Activated CD8-positive, alpha-beta T cell treated with anti-CD3 and anti-CD28 coated beads for 36 hours (primary cell): ENCODE data around the gene HJURP. TPM values are rescaled to one million over a fixed set of nuclear protein-coding genes. Genes with fewer than 3 reads are reported as not detected.

ENCODE experiments used
- ATAC-seq: fragments of 200-7000 bp; cut with Tn5 transposase; one replicate; pipeline ENCODE4 v1.10.0; 2021; ENCODE audit warnings: mild to moderate bottlenecking, moderate library complexity
- CTCF ChIA-PET: fragments of 350-600 bp; sonication (Branson Sonifier 250); formaldehyde crosslinking; loops from one replicate; lab custom pipeline; 2021; ENCODE audit warnings: antibody characterized with exemption; lab: Charles Lee
- POLR2A ChIA-PET: fragments of 350-600 bp; sonication (Branson Sonifier 250); formaldehyde crosslinking; loops from one replicate; lab custom pipeline; 2021; ENCODE audit warnings: antibody characterized with exemption; lab: Charles Lee
- DNase-seq: peaks from one replicate; pipeline ENCODE4 v3.0.0-alpha.2; 2020
- H3K27ac Mint-ChIP-seq: one replicate; pipeline ENCODE4 v1.8.0; 2021; ENCODE audit warnings: mild to moderate bottlenecking, mixed read lengths
- H3K27me3 Mint-ChIP-seq: one replicate; pipeline ENCODE4 v1.8.0; 2021; ENCODE audit warnings: mixed read lengths
- H3K36me3 Mint-ChIP-seq: one replicate; pipeline ENCODE4 v1.8.0; 2021; ENCODE audit warnings: low read depth, mixed read lengths
- H3K4me1 Mint-ChIP-seq: one replicate; pipeline ENCODE4 v1.8.0; 2021; ENCODE audit warnings: low read depth, mixed read lengths
- H3K4me3 Mint-ChIP-seq: one replicate; pipeline ENCODE4 v1.8.0; 2021; ENCODE audit warnings: mild to moderate bottlenecking, moderate library complexity, mixed read lengths
- H3K9me3 Mint-ChIP-seq: one replicate; pipeline ENCODE4 v1.8.0; 2021; ENCODE audit warnings: mixed read lengths
- intact Hi-C: fragments of 100-400 bp; cut with micrococcal nuclease; formaldehyde crosslinking; loops from one replicate; pipeline ENCODE4 v1.10.0; 2022
- total RNA-seq, 2 experiments: library from RNA; stranded (reverse); gene quantifications; one replicate each; pipeline ENCODE4 v1.2.3, GENCODE V29; 2021
- TF ChIP-seq, protein P1 (sequence below): fragments of 200-600 bp; IDR thresholded peaks from one replicate; pipeline ENCODE4 v1.8.0; 2022; ENCODE audit warnings: antibody characterized with exemption, mild to moderate bottlenecking

The HJURP gene
- total RNA-seq, 2 experiments from 2014 or later: 79.8 to 83.6 TPM

DNA sequence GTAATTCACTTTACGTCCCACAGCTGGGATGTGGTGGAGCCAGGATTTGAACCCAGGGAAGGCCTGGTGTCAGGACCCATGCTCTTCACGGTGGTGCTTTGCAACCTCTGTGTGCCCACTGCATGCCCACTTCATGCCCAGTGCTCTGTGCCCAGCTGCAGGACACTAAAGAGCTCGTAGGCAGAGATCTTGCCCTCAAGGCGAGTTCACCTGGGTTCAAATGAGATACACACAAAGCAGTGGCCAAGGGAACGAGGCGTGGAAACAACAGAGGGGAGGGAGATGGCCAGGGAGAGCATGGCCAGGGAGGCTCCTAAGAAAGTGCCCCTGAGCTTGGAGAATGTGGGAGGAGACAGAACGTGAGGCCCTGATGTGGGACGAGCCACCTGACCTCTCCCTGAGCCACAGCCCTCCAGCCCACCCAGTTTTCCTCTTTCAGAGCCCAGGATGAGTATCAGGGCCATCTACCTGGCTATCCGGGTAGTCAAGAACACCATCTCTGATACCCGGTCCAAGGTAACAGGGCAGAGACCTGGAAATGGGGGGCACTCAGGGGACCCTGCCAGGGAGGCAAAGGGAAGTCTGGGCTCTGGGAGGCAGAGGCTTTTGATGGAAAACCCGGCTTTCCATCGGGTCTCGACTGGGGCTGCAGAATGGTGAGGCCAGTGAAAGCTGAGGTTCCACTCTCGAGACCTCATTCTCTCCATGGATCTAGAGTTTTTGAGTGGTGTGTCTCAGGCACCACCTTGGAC is 55.8 kb downstream of the HJURP start:
- POLR2A ChIA-PET: no interaction called here
- TF ChIP-seq, protein P1, sequence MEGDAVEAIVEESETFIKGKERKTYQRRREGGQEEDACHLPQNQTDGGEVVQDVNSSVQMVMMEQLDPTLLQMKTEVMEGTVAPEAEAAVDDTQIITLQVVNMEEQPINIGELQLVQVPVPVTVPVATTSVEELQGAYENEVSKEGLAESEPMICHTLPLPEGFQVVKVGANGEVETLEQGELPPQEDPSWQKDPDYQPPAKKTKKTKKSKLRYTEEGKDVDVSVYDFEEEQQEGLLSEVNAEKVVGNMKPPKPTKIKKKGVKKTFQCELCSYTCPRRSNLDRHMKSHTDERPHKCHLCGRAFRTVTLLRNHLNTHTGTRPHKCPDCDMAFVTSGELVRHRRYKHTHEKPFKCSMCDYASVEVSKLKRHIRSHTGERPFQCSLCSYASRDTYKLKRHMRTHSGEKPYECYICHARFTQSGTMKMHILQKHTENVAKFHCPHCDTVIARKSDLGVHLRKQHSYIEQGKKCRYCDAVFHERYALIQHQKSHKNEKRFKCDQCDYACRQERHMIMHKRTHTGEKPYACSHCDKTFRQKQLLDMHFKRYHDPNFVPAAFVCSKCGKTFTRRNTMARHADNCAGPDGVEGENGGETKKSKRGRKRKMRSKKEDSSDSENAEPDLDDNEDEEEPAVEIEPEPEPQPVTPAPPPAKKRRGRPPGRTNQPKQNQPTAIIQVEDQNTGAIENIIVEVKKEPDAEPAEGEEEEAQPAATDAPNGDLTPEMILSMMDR: no peak
- H3K27me3 Mint-ChIP-seq: peaks cover 3% of the 10 kb centered on the region
- CTCF ChIA-PET: no interaction called here
- ATAC-seq: no peak
- no peak overlapping the region for H3K27ac Mint-ChIP-seq
- DNase-seq: no peak
- no peaks in the 10 kb centered on the region for H3K9me3 Mint-ChIP-seq
- no peak overlapping the region for H3K4me3 Mint-ChIP-seq
- intact Hi-C loops: no loop called here
- peaks cover 2% of the 10 kb centered on the region for H3K4me1 Mint-ChIP-seq
- no peaks in the 10 kb centered on the region for H3K36me3 Mint-ChIP-seq

DNA sequence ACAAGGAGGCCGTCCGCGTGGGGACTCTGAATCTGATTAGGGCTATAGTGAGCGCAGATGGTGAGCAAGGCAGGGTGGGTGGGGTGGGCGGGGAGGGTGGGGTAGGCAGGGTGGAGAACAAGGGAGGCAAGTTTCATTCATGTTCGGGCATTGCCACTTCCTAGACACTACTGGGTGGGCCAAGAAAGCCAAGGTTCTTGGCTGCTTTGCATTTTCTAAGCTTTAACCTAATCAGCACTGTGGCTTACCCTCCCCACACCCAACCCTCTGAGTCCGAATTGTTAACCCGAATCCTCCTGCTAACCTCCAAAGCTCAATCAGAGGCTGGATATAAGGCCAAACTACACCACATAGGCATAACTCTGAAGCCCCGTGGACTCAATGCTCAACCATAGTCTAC is 58.1 kb downstream of the HJURP start:
- Mint-ChIP-seq H3K4me1 (peaks cover 2% of the 10 kb centered on the region), H3K27me3 (no peaks in the 10 kb centered on the region), H3K36me3 (no peaks in the 10 kb centered on the region), H3K27ac (no peak overlapping the region), H3K4me3 (no peak overlapping the region), H3K9me3 (no peaks in the 10 kb centered on the region)
- ChIA-PET POLR2A (no interaction called here), CTCF (interaction anchor here (1.7 kb wide), 1 partner anchor 9 kb away, joined by 5 read pairs; no protein-coding TSS in a partner anchor)
- intact Hi-C loops: no loop called here
- DNase-seq: no peak
- TF ChIP-seq, protein P1: no peak
- ATAC-seq: no peak

DNA sequence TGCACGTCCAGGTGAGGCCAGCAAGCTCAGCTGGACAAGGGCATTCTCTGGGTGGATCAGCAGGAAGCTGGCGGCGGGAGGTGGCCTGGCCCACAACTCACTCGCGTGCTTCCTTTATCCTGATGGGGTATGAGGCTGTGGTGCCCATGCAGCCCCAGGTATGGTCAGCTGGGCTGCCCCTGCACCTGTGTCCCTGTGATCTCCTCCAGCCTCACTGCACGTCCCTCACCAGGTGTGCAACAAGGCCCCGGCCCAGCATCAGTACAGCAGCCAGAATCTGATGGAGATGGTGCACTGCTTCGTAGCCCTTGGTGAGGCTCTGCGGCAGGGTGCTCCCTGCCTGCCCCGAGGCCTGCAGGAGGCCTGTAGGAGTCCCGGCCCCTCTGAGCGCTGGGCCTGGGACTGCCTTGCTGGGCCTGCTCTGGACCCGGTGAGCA is 58.6 kb downstream of the HJURP start:
- ChIA-PET CTCF (interaction anchor here (1.7 kb wide), 1 partner anchor 9 kb away, joined by 5 read pairs; no protein-coding TSS in a partner anchor), POLR2A (no interaction called here)
- intact Hi-C loops: no loop called here
- DNase-seq (no peak), ATAC-seq (no peak)
- Mint-ChIP-seq H3K4me3 (no peak overlapping the region), H3K27ac (no peak overlapping the region), H3K27me3 (no peaks in the 10 kb centered on the region), H3K36me3 (no peaks in the 10 kb centered on the region), H3K4me1 (no peaks in the 10 kb centered on the region), H3K9me3 (no peaks in the 10 kb centered on the region)
- TF ChIP-seq, protein P1: no peak

DNA sequence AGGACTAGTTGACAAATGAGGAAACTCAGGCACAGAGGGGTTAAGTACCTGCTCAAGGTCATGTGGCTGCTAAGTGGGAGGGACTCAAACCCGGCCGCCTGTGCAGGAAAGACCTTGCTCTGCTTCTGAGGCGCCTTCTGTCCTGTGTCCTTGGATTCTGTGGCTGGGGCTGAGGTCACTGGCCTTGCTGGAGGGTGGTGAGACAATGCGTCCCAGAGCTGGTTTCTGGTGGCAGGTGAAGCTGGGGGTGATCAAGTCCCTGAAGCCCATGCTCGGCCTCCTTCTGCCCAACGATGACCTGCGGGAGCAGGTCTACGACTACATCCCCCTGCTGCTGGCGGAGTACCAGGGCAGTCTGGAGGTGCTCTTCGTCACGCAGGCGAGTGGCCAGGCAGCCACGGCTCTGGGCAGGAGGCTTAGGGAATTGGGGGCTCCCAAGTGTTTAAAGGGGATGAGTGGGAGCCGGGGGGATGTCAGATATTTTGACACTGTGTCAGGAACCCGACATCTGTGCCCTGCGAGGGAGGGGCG is 60.1 kb downstream of the HJURP start:
- H3K27me3 Mint-ChIP-seq: no peaks in the 10 kb centered on the region
- POLR2A ChIA-PET: no interaction called here
- H3K27ac Mint-ChIP-seq: no peak overlapping the region
- CTCF ChIA-PET: no interaction called here
- H3K36me3 Mint-ChIP-seq: no peaks in the 10 kb centered on the region
- H3K4me1 Mint-ChIP-seq: no peaks in the 10 kb centered on the region
- DNase-seq (no peak), ATAC-seq (no peak)
- intact Hi-C loops: no loop called here
- no peaks in the 10 kb centered on the region for H3K9me3 Mint-ChIP-seq
- no peak overlapping the region for H3K4me3 Mint-ChIP-seq
- TF ChIP-seq, protein P1: no peak

DNA sequence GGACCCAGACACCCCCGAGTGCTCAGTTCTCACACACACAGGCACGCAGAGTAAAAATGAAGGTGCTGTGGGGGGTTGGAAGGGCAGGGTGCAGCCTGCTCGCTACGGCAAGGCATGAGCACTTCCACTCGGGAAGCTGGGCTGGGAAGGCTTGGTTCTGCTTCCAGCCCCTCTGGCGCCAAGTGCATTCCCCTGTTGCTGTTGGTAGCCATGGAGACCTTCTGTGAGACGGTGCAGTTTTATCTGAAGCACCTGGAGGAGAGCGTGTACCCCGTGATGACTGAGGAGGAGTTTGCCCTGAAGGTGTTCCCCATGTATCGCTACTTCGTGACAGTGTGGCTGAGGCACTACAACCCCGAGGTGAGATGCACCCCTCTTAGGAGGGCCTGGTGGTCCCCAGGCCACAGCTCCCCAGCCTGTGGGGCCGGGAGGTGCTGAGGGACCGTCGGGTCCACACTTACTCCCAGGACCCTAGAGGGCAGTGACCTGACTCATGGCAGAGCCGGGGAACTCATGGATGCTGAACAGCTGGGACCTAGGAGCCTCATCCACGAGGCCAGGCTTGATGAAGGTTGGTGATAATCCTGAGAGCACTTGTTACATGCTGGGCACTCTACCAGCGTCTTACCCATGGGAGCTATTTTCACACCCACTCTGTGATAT is 60.7 kb downstream of the HJURP start:
- no peak for DNase-seq
- Mint-ChIP-seq H3K4me1 (no peaks in the 10 kb centered on the region), H3K27ac (no peak overlapping the region), H3K9me3 (no peaks in the 10 kb centered on the region), H3K36me3 (no peaks in the 10 kb centered on the region), H3K4me3 (no peak overlapping the region), H3K27me3 (no peaks in the 10 kb centered on the region)
- POLR2A ChIA-PET: no interaction called here
- TF ChIP-seq, protein P1: no peak
- CTCF ChIA-PET: no interaction called here
- intact Hi-C loops: no loop called here
- ATAC-seq: no peak
